Activated T-helper 2 cell treated with anti-CD3 and anti-CD28 coated beads, Interferon-gamma antibody, Interleukin-2, Interleukin-4, amounts not matched to agents 10 μg/mL and 5 μg/mL and 100 μg/mL, durations not matched to agents 14 hours and 24 hours and 36 hours (primary cell): ENCODE data around the gene PYGL. TPM values are rescaled to one million over a fixed set of nuclear protein-coding genes. Genes with fewer than 3 reads are reported as not detected.
"Not testable (repeated sequence)": the region's sequence is repeated elsewhere in the genome, so short reads cannot be mapped to it uniquely, and the experiment has no call there.

Source experiments
- DNase-seq: peaks from one replicate; pipeline ENCODE4 v3.0.0; 2021; ENCODE audit warnings: low spot score
- H3K27ac Mint-ChIP-seq: one replicate; pipeline ENCODE4 v1.8.0; 2021; ENCODE audit warnings: mixed read lengths
- H3K27me3 Mint-ChIP-seq: one replicate; pipeline ENCODE4 v1.8.0; 2021; ENCODE audit warnings: low read depth, mixed read lengths
- H3K36me3 Mint-ChIP-seq: one replicate; pipeline ENCODE4 v1.8.0; 2021; ENCODE audit warnings: low read depth, mixed read lengths
- H3K4me1 Mint-ChIP-seq: one replicate; pipeline ENCODE4 v1.8.0; 2021; ENCODE audit warnings: low read depth, mixed read lengths
- H3K4me3 Mint-ChIP-seq: one replicate; pipeline ENCODE4 v1.8.0; 2021; ENCODE audit warnings: low read depth, mild to moderate bottlenecking, moderate library complexity, mixed read lengths
- H3K9me3 Mint-ChIP-seq: one replicate; pipeline ENCODE4 v1.8.0; 2021; ENCODE audit warnings: mixed read lengths
- intact Hi-C: fragments of 100-400 bp; cut with micrococcal nuclease; formaldehyde crosslinking; loops from one replicate; pipeline ENCODE4 v1.15.1; 2023
- total RNA-seq: library from RNA; stranded (reverse); gene quantifications from 2 replicates; pipeline ENCODE4 v1.2.3, GENCODE V29; 2022

The PYGL gene
- total RNA-seq, 1 donor from 2014 or later, result 2.1 TPM

GRCh38 chr14:50946234-50946935 is 2.1 kb upstream of the PYGL start:
- Mint-ChIP-seq H3K36me3 (no peaks in the 10 kb centered on the region), H3K27me3 (peaks cover 24% of the 10 kb centered on the region), H3K4me3 (no peak overlapping the region), H3K4me1 (peaks cover 9% of the 10 kb centered on the region), H3K9me3 (no peaks in the 10 kb centered on the region), H3K27ac (no peak overlapping the region)
- no peak for DNase-seq
- intact Hi-C loops, result loop anchor here (5.0 kb wide), 1 partner anchor 146 kb away; no protein-coding TSS in a partner anchor

- peak overlapping the region; percentile 52 for H3K27ac Mint-ChIP-seq
- peaks cover 9% of the 10 kb centered on the region for H3K4me1 Mint-ChIP-seq
- H3K36me3 Mint-ChIP-seq, result no peaks in the 10 kb centered on the region
- peak overlapping the region; percentile 85 for H3K4me3 Mint-ChIP-seq
- H3K27me3 Mint-ChIP-seq, result peaks cover 35% of the 10 kb centered on the region
- H3K9me3 Mint-ChIP-seq, result no peaks in the 10 kb centered on the region
- intact Hi-C loops, result loop anchor here (5.0 kb wide), 1 partner anchor 147 kb away; no protein-coding TSS in a partner anchor
- no peak for DNase-seq
Observed at GRCh38 chr14:50944647-50945413, 547 bp upstream of the PYGL start.

GRCh38 chr14:50943261-50943942 is 881 bp downstream of the PYGL start:
- no peak overlapping the region for H3K27ac Mint-ChIP-seq
- H3K36me3 Mint-ChIP-seq, result no peaks in the 10 kb centered on the region
- H3K4me1 Mint-ChIP-seq, result peaks cover 9% of the 10 kb centered on the region
- DNase-seq, result no peak
- peak overlapping the region; percentile 63 for H3K4me3 Mint-ChIP-seq
- intact Hi-C loops, result no loop called here
- no peaks in the 10 kb centered on the region for H3K9me3 Mint-ChIP-seq
- H3K27me3 Mint-ChIP-seq, result peaks cover 35% of the 10 kb centered on the region

DNA sequence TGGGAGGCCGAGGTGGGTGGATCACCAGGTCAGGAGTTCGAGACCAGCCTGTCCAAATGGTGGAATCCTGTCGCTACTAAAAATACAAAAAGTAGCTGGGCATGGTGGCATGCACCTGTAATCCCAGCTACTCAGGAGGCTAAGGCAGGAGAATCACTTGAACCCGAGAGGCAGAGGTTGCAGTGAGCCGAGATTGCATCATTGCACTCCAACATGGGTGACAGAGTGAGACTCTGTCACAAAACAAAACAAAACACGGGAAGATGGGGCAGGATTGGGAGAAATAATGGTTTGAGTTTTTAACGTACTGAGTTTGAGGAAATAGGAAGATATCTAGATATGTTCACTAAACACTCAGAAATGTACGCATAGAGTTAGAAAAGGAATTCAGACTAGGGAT is 2.6 kb downstream of the PYGL start:
- H3K4me3 Mint-ChIP-seq, result not testable (repeated sequence)

GRCh38 chr14:50941151-50941550 is 3.1 kb downstream of the PYGL start:
- H3K9me3 Mint-ChIP-seq, result no peaks in the 10 kb centered on the region
- no peak for DNase-seq
- H3K4me1 Mint-ChIP-seq, result peaks cover 9% of the 10 kb centered on the region
- peaks cover 35% of the 10 kb centered on the region for H3K27me3 Mint-ChIP-seq
- H3K27ac Mint-ChIP-seq, result no peak overlapping the region
- intact Hi-C loops, result no loop called here
- H3K4me3 Mint-ChIP-seq, result no peak overlapping the region
- no peaks in the 10 kb centered on the region for H3K36me3 Mint-ChIP-seq

More for the DNA sequence above, 2.6 kb downstream of the PYGL start:
- H3K9me3 Mint-ChIP-seq, H3K27ac Mint-ChIP-seq, H3K4me1 Mint-ChIP-seq, intact Hi-C loops, H3K36me3 Mint-ChIP-seq, DNase-seq: not testable (repeated sequence)
- H3K27me3 Mint-ChIP-seq, result peaks cover 35% of the 10 kb centered on the region

DNA sequence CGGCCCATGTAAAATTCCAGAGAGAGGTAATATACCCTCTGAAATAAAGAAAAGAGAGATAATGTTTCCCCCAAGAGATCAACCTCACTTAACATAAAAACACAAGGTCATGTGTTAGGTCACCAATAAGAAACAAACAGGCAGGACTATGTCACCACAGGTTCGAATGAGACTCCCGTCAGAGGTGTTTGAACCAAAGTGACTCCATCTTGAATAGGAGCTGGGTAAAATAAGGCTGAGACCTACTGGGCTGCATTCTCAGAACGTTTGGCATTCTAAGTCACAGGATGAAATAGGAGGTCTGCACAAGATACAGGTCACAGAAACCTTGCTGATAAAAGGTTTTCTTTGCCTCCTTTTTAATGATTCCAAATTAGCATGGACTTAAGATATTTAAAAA is 6.5 kb downstream of the PYGL start:
- Mint-ChIP-seq H3K4me3 (no peak overlapping the region), H3K27me3 (peaks cover 26% of the 10 kb centered on the region), H3K4me1 (no peaks in the 10 kb centered on the region), H3K27ac (no peak overlapping the region), H3K9me3 (no peaks in the 10 kb centered on the region), H3K36me3 (no peaks in the 10 kb centered on the region)
- intact Hi-C loops, result no loop called here
- DNase-seq, result no peak

GRCh38 chr14:50937325-50937724 is 7.0 kb downstream of the PYGL start:
- Mint-ChIP-seq H3K4me1 (no peaks in the 10 kb centered on the region), H3K27ac (no peak overlapping the region), H3K4me3 (no peak overlapping the region), H3K36me3 (no peaks in the 10 kb centered on the region), H3K27me3 (peaks cover 21% of the 10 kb centered on the region), H3K9me3 (no peaks in the 10 kb centered on the region)
- DNase-seq, result no peak
- intact Hi-C loops, result no loop called here

GRCh38 chr14:50936882-50937281 is 7.4 kb downstream of the PYGL start:
- no peaks in the 10 kb centered on the region for H3K4me1 Mint-ChIP-seq
- intact Hi-C loops, result no loop called here
- no peak overlapping the region for H3K4me3 Mint-ChIP-seq
- H3K27me3 Mint-ChIP-seq, result peaks cover 18% of the 10 kb centered on the region
- DNase-seq, result no peak
- no peaks in the 10 kb centered on the region for H3K36me3 Mint-ChIP-seq
- no peak overlapping the region for H3K27ac Mint-ChIP-seq
- no peaks in the 10 kb centered on the region for H3K9me3 Mint-ChIP-seq

DNA sequence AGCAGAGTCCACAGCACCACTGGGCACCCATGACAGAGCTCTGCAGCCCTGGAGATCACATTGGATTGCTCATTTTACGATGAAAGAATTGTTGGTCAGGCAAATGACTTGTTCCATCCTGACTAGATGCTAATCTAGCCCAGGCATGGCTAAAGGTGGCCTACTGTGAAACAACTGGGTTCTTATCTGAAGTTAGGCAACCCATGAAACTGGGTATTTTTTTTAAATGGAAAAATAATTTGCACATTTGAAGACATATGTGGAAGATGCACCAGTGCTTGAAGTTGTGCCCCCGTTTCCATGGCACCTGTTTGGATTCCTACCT is 8.3 kb downstream of the PYGL start:
- H3K27ac Mint-ChIP-seq, result no peak overlapping the region
- H3K4me1 Mint-ChIP-seq, result no peaks in the 10 kb centered on the region
- H3K36me3 Mint-ChIP-seq, result no peaks in the 10 kb centered on the region
- peaks cover 13% of the 10 kb centered on the region for H3K27me3 Mint-ChIP-seq
- no peak for DNase-seq
- H3K4me3 Mint-ChIP-seq, result no peak overlapping the region
- no peaks in the 10 kb centered on the region for H3K9me3 Mint-ChIP-seq
- intact Hi-C loops, result no loop called here

GRCh38 chr14:50935126-50936015 is 8.9 kb downstream of the PYGL start:
- intact Hi-C loops, result no loop called here
- Mint-ChIP-seq H3K27me3 (peaks cover 11% of the 10 kb centered on the region), H3K27ac (no peak overlapping the region), H3K4me1 (no peaks in the 10 kb centered on the region), H3K36me3 (no peaks in the 10 kb centered on the region), H3K4me3 (no peak overlapping the region), H3K9me3 (no peaks in the 10 kb centered on the region)
- no peak for DNase-seq

DNA sequence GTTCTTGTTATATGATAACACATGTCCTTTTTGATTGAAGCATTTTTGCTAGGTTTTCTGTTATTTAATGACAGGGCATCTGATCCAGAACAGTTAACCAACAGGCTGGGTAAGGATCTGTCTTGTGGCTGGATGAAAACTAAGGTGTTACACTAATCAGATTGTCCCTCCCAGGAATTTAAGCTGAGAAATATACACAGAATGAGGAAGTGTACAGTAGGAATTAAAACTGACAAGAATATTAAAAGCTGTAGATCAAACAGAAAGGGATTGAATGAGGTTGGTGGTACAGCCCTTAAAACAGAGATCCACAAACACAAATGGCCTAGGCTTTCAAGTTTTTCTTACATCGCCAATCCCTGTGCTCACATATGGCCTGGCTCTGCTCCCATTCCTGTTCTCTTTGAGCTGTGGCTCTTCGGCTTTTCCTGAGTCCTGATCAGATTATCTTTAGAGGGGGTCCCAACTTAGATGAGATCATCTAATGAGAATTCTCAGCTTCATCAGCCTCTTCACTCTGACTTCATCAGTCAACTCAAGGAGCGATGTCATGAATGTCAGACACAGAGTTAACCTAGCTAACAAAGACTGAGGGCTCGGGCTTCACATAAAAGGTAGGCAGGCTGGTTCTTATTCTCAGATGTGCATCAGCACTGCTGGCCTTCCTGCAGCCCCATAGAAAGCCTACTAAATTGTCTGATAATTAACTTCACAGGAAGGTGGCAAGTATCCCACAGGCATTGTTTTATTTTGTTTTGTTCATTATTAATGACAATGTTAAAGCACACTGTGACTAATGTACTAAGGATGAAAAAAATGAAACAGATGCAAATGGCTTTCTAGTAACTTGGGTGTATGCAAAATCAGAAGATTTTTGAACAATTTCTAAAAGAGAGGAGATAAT is 11.4 kb downstream of the PYGL start:
- no peak for DNase-seq
- Mint-ChIP-seq H3K27me3 (peaks cover 13% of the 10 kb centered on the region), H3K36me3 (no peaks in the 10 kb centered on the region), H3K4me1 (peaks cover 1% of the 10 kb centered on the region), H3K27ac (no peak overlapping the region), H3K9me3 (no peaks in the 10 kb centered on the region), H3K4me3 (no peak overlapping the region)
- intact Hi-C loops, result no loop called here

DNA sequence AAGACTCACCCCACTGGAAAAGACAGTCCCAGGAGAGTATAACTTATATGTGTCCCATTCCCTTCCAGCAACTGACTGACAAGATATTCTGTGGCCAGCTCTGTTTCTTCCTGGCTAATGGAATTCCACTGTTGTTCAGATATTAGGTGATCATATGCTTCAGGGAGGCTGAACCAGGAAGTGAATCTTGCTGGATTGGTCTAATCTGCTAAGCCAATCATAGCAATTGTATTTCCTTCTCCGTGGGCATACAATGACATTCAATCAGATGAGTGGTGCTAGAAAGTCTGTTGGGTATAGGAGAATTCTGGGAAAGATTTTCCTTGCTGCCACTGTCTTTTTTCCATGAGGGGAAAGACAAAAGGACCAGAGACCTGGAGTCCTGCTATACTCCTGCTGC is 12.1 kb downstream of the PYGL start:
- Mint-ChIP-seq H3K4me1 (peaks cover 1% of the 10 kb centered on the region), H3K36me3 (no peaks in the 10 kb centered on the region), H3K9me3 (no peaks in the 10 kb centered on the region), H3K27me3 (peaks cover 13% of the 10 kb centered on the region), H3K4me3 (no peak overlapping the region), H3K27ac (no peak overlapping the region)
- DNase-seq, result no peak
- intact Hi-C loops, result no loop called here
